Measurements from ENCODE around the gene PXT1.
"Not testable (repeated sequence)": the region's sequence is repeated elsewhere in the genome, so short reads cannot be mapped to it uniquely, and the experiment has no call there.

DNA sequence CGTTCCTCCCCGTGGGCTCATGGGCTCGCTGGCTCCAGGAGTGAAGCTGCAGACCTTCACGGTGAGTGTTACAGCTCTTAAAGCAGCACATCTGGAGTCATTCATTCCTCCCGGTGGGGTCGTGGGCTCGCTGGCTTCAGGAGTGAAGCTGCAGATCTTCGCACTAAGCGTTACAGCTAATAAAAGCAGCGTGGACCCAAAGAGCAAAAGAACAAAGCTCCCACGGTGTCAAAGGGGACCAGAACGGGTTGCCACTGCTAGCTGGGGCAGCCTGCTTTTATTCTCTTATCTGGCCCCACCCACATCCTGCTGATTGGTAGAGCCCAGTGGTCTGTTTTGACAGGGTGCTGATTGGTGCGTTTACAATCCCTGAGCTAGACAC, 79.3 kb downstream of the PXT1 start:
- TF ChIP-seq, protein P1, sequence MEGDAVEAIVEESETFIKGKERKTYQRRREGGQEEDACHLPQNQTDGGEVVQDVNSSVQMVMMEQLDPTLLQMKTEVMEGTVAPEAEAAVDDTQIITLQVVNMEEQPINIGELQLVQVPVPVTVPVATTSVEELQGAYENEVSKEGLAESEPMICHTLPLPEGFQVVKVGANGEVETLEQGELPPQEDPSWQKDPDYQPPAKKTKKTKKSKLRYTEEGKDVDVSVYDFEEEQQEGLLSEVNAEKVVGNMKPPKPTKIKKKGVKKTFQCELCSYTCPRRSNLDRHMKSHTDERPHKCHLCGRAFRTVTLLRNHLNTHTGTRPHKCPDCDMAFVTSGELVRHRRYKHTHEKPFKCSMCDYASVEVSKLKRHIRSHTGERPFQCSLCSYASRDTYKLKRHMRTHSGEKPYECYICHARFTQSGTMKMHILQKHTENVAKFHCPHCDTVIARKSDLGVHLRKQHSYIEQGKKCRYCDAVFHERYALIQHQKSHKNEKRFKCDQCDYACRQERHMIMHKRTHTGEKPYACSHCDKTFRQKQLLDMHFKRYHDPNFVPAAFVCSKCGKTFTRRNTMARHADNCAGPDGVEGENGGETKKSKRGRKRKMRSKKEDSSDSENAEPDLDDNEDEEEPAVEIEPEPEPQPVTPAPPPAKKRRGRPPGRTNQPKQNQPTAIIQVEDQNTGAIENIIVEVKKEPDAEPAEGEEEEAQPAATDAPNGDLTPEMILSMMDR (optimal IDR thresholded peaks at IDR 0.05 in 1 of 3, IDR thresholded peaks at IDR 0.05 in 1 of 3, conservative IDR thresholded peaks at IDR 0.05 in 1 of 3; ENCODE audit: extremely low read depth in 1 of 3, insufficient read depth in 2 of 3, low read length in 3 of 3): not testable (repeated sequence)
- not testable (repeated sequence) for TF ChIP-seq EZH2 (IDR thresholded peaks at IDR 0.05; ENCODE audit: low read length)

Data from keratinocyte (primary cell).